Endometrium (tissue), 2 donors: ENCODE results near the gene WDR6.
A peak's percentile ranks its signal among the peaks of the same experiment; 100 is the strongest.

ENCODE experiments used
- FAIRE-seq: peaks from 2 replicates; lab custom pipeline; 2012; peaks lifted over from hg19 to GRCh38; lab: Jason Lieb, UNC
- donor health status: control.
- donor health status: control.

Gene WDR6

GRCh38 chr3:49013738-49014660 lies 6.8 kb downstream of the WDR6 start:
- no peak for FAIRE-seq

- FAIRE-seq = no peak
Observed at GRCh38 chr3:49015072-49015471, 7.9 kb downstream of the WDR6 start.

DNA sequence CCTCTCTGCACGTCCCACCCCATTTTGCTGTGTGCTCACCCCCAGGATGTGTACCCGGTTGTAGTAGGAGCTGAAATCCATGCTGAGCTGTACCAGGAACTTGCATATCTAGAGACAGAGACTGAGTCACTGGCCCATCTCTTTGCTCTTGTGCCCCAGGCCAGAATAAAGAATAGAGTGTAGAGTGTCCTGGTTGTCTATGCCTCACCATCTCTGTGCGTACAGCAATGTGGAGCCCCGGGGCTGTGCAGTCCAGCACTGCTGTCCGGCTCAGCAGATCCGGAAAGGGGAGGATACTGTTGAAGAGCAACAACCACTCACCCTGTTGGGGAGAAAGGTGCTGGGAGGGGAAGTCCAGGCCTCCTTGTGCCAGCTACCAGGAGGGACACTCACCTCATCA lies 8.6 kb downstream of the WDR6 start:
- FAIRE-seq = no peak

GRCh38 chr3:49016414-49017228 lies 9.4 kb downstream of the WDR6 start:
- FAIRE-seq = no peak

- no peak for FAIRE-seq
Observed at GRCh38 chr3:49017229-49017970, 10.2 kb downstream of the WDR6 start.

DNA sequence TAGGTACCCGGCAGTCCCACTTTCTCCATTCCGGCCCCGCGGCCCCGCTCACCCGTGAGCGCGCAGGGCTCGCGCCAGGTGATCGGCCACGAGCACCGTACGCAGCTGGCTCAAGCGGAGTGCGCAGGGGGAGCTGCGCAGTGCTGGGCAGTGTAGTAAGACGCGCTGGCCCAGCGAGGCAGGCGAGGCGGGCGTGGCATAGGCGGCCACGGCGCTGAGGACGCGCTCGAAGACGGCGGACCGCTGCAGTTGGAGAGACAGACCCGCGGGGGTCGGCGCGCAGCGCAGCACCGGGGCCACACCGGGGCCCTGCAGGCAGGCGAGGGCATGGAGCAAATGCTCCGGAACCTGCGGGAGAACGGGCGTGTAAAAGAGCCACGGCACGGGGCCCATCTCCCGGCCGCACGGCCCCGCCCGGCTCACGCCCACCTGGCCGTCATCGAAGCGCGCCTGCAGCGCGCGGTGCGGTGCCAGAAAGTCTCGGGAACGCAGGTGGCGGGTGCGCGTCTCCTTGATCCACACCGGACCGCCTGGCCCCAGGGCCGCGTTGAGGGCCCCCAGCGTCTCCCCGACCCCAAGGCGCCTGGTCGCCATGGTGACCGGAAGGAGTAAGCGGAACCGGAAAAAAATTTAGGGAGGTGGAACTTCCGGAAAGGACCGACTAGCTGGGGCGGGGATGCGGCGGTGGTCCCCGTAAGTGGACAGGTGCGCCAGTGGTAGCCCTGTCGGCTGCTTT lies 10.9 kb downstream of the WDR6 start, which contains the start of gene DALRD3:
DALRD3 (minus strand) TSS at position 610 of the 736 bp plus-strand sequence; CDS start at position 594, 16 bp downstream.
- no peak for FAIRE-seq

- no peak for FAIRE-seq
Observed at GRCh38 chr3:49018707-49019006, 11.5 kb downstream of the WDR6 start.

- no peak for FAIRE-seq
Observed at GRCh38 chr3:49019941-49020329, 12.7 kb downstream of the WDR6 start.

GRCh38 chr3:49020330-49021212 lies 13.4 kb downstream of the WDR6 start:
- no peak for FAIRE-seq

- FAIRE-seq = peak; percentile 94
Observed at GRCh38 chr3:49021213-49021812, 14.1 kb downstream of the WDR6 start.

DNA sequence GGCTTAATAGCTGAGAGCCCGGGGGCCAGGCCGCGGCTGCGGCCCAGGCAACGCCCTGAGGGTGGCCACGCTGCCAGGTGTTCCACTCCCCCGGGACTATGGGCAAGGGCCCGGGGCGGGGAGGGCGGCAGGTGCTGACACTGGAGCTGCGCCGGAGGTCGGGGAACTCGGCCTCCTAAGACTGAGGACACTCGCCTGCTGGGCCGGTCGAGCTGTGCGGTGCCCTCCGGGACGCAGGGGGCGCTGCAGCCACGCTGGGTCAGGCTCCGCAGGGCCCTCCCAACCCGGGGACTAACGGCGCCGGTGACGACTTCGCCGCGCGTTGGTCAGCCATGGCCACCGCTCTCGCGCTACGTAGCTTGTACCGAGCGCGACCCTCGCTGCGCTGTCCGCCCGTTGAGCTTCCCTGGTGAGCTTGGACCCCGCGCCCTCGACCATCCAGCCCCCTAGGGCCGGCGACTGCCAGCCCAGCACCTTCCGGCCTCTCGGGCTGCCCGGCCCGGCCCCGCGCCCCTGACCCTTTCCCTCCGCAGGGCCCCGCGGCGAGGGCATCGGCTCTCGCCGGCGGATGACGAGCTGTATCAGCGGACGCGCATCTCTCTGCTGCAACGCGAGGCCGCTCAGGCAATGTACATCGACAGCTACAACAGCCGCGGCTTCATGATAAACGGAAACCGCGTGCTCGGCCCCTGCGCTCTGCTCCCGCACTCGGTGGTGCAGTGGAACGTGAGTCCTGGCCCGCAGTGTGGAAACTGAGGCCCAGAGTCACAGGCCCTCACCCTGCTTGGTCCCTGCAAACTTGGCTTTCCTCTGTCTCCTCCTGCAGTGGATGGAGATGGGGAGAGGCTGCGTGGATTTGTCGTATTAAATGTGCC lies 14.9 kb downstream of the WDR6 start, which contains the start of gene NDUFAF3:
NDUFAF3 (plus strand) TSS at position 309 of the 875 bp plus-strand sequence; CDS start at position 333, 24 bp downstream.
- FAIRE-seq = no peak

GRCh38 chr3:49022688-49023171 lies 15.5 kb downstream of the WDR6 start:
- no peak for FAIRE-seq

DNA sequence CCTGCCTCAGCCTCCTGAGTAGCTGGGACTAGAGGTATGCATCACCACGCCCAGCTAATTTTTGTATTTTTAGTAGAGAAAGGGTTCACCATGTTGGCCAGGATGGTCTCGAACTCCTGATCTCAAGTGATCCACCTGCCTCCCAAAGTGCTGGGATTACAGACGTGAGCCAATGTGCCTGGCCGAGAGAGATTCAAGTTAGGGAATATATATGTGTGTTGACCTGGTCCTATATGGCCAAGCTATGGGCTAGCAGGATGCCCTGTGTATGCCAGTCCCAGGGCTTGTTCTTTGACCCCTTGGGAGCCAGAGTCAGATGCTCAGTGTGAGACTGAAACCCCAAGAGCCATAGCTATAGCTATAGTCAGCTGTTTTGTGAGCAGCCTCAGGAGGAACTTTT lies 16.6 kb downstream of the WDR6 start:
- no peak for FAIRE-seq

- no peak for FAIRE-seq
Observed at GRCh38 chr3:49024449-49024848, 17.3 kb downstream of the WDR6 start.

- FAIRE-seq = no peak
Observed at GRCh38 chr3:49025005-49025792, 18.0 kb downstream of the WDR6 start.

DNA sequence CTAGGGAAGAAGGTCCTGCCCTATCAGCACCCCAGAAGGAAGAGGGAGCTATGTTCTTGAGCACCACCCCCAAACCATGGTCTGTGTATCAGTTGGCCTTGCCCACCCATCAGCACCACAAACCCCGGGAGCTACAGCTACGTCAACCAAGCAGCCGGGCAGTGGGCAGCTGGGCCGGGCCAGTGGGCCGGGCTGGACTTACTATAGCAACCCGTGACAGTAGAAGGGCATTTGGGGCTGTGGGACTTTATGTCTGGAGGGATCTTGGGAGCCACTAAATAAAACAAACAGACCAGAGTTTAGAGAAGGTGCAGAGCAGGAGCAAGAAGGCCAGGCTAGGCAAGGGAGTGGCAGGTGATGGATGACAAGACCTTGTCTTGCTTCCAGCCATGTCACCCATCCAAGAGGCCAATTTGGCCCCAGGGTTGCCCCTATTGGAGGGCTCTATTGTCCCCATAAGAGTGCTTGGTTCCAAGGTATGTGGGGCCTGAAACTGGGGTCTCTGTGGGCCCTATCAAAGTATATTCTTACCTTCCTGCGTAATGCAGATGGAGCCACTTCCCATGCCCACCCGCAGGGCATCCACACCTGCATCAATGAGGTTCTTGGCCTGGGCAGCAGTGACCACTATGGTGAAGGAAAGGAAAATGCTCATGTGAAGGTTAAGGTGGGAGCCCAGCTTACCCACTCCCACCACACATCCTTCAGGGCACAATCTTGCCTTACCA lies 18.8 kb downstream of the WDR6 start:
- FAIRE-seq = no peak

DNA sequence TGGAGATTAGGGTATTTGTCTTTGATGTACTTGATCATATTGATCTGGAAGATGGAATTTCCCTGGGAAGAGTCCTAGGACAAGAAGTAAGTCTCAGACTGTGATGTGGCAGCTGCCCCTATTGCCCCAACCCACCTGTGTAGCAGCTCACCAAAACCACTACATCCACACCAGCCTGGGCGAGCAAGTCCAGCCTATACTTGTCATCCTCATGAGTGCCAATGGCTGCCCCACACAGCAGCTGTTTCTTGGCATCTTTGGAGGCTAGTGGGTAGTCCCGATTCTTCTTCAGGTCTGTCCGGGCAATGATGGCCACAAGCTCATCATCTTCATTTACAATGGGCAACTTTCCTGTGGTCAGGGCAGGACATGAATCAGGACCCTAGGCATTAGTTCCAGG lies 19.3 kb downstream of the WDR6 start:
- no peak for FAIRE-seq
